ENCODE measurements around the gene TMEM132C. TPM values are rescaled to one million over a fixed set of nuclear protein-coding genes. Genes with fewer than 3 reads are reported as not detected.

Gene TMEM132C
- total and polyA plus RNA-seq, 2 experiments from 2014 or later = not detected

GRCh38 chr12:128727461-128727860 lies 460.5 kb downstream of the TMEM132C start (continued):
- TF ChIP-seq EZH2 (IDR thresholded peaks at IDR 0.05; ENCODE audit: low read depth, unreplicated experiment) (no peak), ZNF462 (CRISPR knock-in tag; IDR thresholded peaks at IDR 0.05) (no peak), NANOG (IDR thresholded peaks at IDR 0.05; ENCODE audit: borderline replicate concordance) (no peak), ZNF114 (CRISPR knock-in tag; IDR thresholded peaks at IDR 0.05) (no peak), CREB1 (CRISPR knock-in tag; IDR thresholded peaks at IDR 0.05; ENCODE audit: low read depth) (no peak), STAT1 (IDR thresholded peaks at IDR 0.05; ENCODE audit: unreplicated experiment) (no peak), ZNF331 (CRISPR knock-in tag; IDR thresholded peaks at IDR 0.05; ENCODE audit: low read depth) (no peak)

GRCh38 chr12:128727999-128728398 lies 461.0 kb downstream of the TMEM132C start:
- peaks cover 2% of the 10 kb centered on the region for H3K27me3 Mint-ChIP-seq (ENCODE audit: insufficient read depth, low read depth, poor library complexity)
- peaks cover 97% of the 10 kb centered on the region for H3K9me3 Mint-ChIP-seq
- DNase-seq (ENCODE audit: low spot score) = no peak
- no peak overlapping the region for H2AFZ ChIP-seq
- no peak overlapping the region for H3K4me3 Mint-ChIP-seq
- no peak overlapping the region for H3K27ac Mint-ChIP-seq
- no peaks in the 10 kb centered on the region for H3K27me3 ChIP-seq (ENCODE audit: insufficient read depth)
- H3K36me3 ChIP-seq (ENCODE audit: insufficient read depth) = no peaks in the 10 kb centered on the region
- H3K27ac ChIP-seq (ENCODE audit: low read depth) = no peak overlapping the region
- H3K4me1 Mint-ChIP-seq = no peaks in the 10 kb centered on the region
- ATAC-seq = no peak
- H3K4me1 ChIP-seq (ENCODE audit: insufficient read depth) = peaks cover 4% of the 10 kb centered on the region; the same call in 1 of the 2 replicates
- no peak overlapping the region for H3K4me2 ChIP-seq
- H3K4me3 ChIP-seq = no peak overlapping the region
- H3K9me2 ChIP-seq (ENCODE audit: insufficient read depth) = no peaks in the 10 kb centered on the region
- H3F3A ChIP-seq (replicated peaks; ENCODE audit: low read depth) = no peaks in the 10 kb centered on the region
- no peaks in the 10 kb centered on the region for H3K79me2 ChIP-seq (replicated peaks; ENCODE audit: insufficient read depth)
- H4K20me1 ChIP-seq (replicated peaks; ENCODE audit: insufficient read depth) = no peaks in the 10 kb centered on the region
- peaks cover 39% of the 10 kb centered on the region for H3K36me3 Mint-ChIP-seq (ENCODE audit: low read depth)
- TF ChIP-seq NANOG (IDR thresholded peaks at IDR 0.05; ENCODE audit: borderline replicate concordance) (no peak), REST (IDR thresholded peaks at IDR 0.05; ENCODE audit: unreplicated experiment) (no peak), CTCF (conservative IDR thresholded peaks at IDR 0.05; ENCODE audit: low read depth in 2 of 2) (no peak), STAT1 (IDR thresholded peaks at IDR 0.05; ENCODE audit: unreplicated experiment) (no peak), EZH2phosphoT487 (IDR thresholded peaks at IDR 0.05; ENCODE audit: unreplicated experiment) (no peak), JUNB (IDR thresholded peaks at IDR 0.05; ENCODE audit: unreplicated experiment) (no peak), CREB1 (CRISPR knock-in tag; IDR thresholded peaks at IDR 0.05; ENCODE audit: low read depth) (no peak), ZNF331 (CRISPR knock-in tag; IDR thresholded peaks at IDR 0.05; ENCODE audit: low read depth) (no peak), ZNF114 (CRISPR knock-in tag; IDR thresholded peaks at IDR 0.05) (no peak), ETS1 (IDR thresholded peaks at IDR 0.05) (no peak)

Measured in GM23338 (cell line).